Stimulated activated CD8-positive, alpha-beta memory T cell treated with anti-CD3 and anti-CD28 coated beads, Interleukin-12 subunit alpha, Interleukin-12 subunit beta, amount 100 ng/mL, for 24 hours (primary cell): Measurements from ENCODE around the gene XRCC4.
"Not testable (repeated sequence)": the region's sequence is repeated elsewhere in the genome, so short reads cannot be mapped to it uniquely, and the experiment has no call there.

Experiments
- DNase-seq: peaks from one replicate; pipeline ENCODE4 v3.0.0-alpha.2; 2020; ENCODE audit errors: extremely low read depth

The XRCC4 gene

GRCh38 chr5:83076742-83077661 is at the start of gene XRCC4, which contains the start of gene TMEM167A:
Gene XRCC4, plus strand, starts transcription at chr5:83077547. Its CDS starts 27,373 bp downstream, at chr5:83104920.
Gene TMEM167A, minus strand, starts transcription at chr5:83077394. Its CDS starts 71 bp downstream, at chr5:83077323.
- DNase-seq: peak; percentile 86

DNA sequence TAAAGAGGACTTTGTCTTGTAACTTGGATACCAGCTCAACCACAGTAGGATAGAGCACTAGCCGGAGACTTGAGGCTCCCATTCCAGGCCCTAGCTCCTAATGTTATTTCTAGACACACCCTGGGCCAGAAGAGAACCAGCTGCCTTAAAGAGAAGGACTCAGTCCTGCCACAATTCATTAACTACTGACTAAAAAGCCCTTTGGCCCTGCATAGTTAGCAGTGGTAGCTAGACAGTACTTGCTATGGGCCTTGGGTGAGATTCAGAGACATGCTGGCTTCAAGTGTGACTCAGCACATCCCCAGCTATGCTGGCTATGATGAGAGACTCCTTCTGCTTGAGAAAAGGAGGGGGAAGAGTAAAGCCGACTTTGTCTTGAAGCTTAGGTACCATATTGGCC is 47.4 kb upstream of the XRCC4 start:
- no peak for DNase-seq

DNA sequence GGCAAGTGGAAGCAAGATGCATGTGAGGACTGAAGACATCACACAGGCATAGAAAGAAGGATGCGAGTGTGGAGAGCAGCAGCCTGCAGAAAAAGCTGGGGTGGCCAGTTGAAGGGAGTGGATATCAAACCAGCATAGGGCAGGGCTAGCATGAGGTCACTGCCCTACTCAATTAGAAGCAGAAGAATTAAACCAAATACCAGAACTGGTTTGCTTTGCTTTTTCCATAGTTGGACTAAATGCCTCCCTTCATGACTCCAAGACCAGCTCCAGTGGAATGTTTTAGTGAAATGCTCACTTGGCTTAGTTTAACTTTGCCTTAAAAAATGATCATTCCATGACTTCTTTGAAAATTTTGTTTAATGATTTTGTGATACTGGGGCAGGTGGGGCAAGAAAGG is 46.0 kb upstream of the XRCC4 start:
- no peak for DNase-seq

- no peak for DNase-seq
These were observed 43.3 kb upstream of the XRCC4 start for GRCh38 chr5:83034036-83034435.

- DNase-seq: no peak
These were observed 42.7 kb upstream of the XRCC4 start for GRCh38 chr5:83034528-83035207.

GRCh38 chr5:83035373-83036100 is 41.8 kb upstream of the XRCC4 start:
- DNase-seq: no peak

GRCh38 chr5:83036991-83037575 is 40.3 kb upstream of the XRCC4 start:
- DNase-seq: no peak

- DNase-seq: no peak
These were observed 38.4 kb upstream of the XRCC4 start for GRCh38 chr5:83038924-83039323.

GRCh38 chr5:83042507-83042906 is 34.8 kb upstream of the XRCC4 start:
- no peak for DNase-seq

GRCh38 chr5:83044926-83045325 is 32.4 kb upstream of the XRCC4 start:
- DNase-seq: no peak

- DNase-seq: no peak
These were observed 29.1 kb upstream of the XRCC4 start for GRCh38 chr5:83048277-83048676.

GRCh38 chr5:83048811-83049210 is 28.5 kb upstream of the XRCC4 start:
- DNase-seq: no peak

- no peak for DNase-seq
These were observed 27.9 kb upstream of the XRCC4 start for GRCh38 chr5:83049370-83049885.

GRCh38 chr5:83050723-83051340 is 26.5 kb upstream of the XRCC4 start:
- DNase-seq: no peak

- DNase-seq: no peak
These were observed 22.2 kb upstream of the XRCC4 start for GRCh38 chr5:83055166-83055565.

DNA sequence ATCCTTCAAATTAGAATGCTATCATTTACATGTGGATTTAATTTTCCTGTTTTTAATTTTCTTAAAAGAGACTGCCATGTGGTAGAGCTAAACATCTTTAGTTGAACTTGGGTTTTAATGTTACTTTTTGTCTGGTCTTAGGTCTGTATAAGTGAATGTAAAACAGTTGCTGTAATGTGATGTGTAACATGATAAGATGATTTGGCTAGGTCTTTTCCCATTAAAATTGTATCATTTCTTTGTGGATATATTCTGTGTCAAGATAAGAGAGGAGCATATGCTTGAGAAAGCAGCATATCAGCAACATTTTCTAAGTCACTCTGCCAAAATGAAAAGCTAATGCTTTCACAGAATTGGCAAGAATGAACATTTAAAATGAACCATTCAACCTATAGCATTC is 18.6 kb upstream of the XRCC4 start:
- DNase-seq: no peak

DNA sequence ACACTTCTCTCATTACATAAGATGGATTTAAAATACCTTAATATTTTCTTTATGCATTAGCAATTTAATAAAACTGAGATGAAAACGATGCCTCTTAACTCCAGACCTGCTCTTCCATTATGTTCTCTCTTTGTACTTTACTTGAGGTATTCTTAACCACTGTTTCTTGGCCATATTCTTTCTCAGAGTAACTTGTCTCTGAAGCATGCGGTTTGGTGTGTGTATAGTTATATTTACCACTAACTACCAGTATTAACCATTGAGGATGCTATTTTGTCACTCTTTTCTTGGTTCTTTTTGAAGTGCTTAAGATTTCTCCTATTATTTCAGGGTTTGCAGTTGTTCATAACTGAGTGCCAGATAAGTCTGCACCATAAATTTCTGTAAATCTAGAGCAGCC is 18.0 kb upstream of the XRCC4 start:
- no peak for DNase-seq

DNA sequence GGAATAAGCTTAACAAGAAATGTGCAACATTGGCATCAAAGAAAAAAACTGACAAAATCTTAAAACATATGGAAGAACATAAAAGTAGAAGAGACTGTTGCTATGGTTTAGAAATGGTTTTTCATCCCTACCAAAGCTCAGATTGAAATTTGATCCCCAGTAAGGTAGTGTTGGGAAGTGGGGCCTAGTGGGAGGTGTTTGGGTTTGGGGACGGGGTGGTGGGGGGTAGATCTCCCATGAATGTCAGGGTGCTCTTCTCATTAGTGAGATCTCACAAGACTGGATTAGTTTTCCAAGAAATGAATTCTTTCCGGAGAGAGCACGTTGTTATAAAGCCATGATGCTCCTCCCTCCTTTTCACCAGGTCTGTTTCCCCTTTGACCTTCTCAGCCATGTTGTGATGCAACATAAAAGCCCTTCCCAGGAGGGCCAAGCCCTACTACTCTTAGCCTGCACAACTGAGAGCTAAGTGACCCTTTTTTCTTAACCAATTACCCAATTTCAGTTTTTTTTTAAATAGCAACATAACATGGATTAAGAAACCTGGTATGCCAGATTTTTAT is 10.7 kb upstream of the XRCC4 start:
- no peak for DNase-seq

DNA sequence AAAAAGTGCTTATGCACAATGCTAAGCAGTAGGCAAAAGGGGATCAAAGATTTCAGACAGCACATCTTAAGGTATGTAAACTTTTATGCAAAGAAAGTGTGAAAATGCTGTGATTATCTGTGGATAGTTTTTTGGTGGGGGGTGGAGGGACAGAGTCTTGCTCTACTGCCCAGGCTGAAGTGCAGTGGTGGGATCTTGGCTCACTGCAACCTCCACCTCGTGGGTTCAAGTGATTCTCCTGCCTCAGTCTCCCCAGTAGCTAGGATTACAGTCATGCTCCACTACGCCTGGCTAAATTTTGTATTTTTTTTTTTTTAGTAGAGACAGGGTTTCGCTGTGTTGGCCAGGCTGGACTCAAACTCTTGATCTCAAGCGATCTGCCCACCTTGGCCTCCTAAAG is 10.0 kb upstream of the XRCC4 start:
- DNase-seq: not testable (repeated sequence)

DNA sequence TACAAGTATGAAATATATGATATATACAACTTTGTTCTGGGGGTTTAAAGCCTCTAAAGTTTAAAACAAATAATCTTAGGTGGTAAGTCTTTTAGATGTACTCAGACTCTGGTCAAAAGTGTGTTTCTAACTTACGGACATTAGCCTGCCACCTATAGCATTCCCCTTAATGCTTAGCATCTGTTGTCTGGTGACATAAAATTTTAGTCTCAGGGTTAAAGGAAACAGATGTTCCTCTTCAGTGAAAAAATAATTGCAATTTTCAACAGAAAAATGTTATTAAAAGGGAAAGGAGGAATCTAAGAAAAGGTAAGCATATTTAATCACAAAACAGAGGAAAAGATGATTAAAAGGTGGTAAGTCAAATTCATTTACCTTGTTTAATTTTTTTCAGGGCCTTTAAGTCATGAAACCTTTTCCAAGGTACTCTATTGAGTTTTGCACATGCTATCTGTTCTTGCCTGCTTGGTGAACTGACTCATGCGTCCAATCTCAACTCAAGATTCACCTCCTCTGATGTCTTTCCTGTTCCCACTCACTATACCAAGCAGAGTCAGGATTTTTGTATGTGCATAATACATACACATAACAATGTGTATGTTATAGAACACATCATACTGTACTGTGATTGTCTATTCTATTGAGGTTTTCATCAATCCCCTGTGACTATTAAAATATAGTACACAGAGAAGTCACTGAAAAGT is 8.1 kb upstream of the XRCC4 start:
- DNase-seq: no peak
